ENCODE results near the gene FAU. TPM values are rescaled to one million over a fixed set of nuclear protein-coding genes. Genes with fewer than 3 reads are reported as not detected.

FAU gene
- total and polyA plus RNA-seq, 2 of the 13 experiments (the other 11 are each of a cell fraction or from before 2014, with no cell fraction given), result 374 to 869 TPM

DNA sequence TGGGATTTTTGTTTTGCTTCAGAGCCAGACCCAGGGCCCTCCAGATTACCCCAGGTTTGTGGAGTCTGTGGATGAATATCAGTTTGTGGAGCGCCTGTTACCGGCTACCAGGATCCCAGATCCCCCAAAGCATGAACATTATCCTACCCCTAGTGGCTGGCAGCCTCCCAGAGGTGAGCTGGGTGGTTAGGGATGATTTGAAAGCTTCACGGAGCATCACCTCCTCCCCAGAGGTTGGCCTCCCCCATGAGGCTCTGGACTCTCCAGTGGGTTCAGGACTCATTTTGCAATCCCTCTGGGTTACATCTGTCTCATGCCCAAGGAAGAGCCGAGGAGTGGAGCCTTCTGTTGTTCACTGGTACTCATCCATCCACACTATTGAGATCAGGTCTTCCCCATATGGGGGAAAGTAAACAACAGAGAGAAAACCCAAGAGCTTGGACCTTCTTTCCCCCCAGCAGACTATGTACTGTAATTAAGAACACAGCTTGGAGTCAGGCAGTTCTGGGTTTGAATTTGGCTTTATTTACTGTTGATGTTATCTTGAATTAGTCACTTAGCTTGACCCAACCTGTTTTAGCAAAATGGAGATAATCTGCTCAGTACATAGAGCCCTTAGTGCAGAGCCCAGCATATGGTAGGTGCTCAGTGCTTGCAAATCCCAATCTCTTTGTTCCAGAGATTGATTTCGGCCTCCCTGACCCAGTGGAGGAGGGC is 2.7 kb upstream of the FAU start:
- Histone ChIP-seq H3K9ac (ENCODE audit: insufficient read depth, low read depth, low read length) (no peak overlapping the region), H3K9me3 (ENCODE audit: low read length) (no peaks in the 10 kb centered on the region), H3K79me2 (ENCODE audit: insufficient read depth, low read length) (peaks cover 42% of the 10 kb centered on the region), H3K36me3 (replicated peaks in 1 of 2; ENCODE audit: control insufficient read depth in 1 of 2, insufficient read depth in 2 of 2, low read length in 2 of 2) (peaks cover 33 to 63% of the 10 kb centered on the region in 2 experiments), H3K27me3 (ENCODE audit: control insufficient read depth in 1 of 2, insufficient read depth in 2 of 2, low read length in 2 of 2) (no peaks in the 10 kb centered on the region; a peak in 1 of 5 replicates), H4K20me1 (ENCODE audit: insufficient read depth, low read length) (no peaks in the 10 kb centered on the region), H2AFZ (ENCODE audit: low read length) (no peak overlapping the region), H3K4me2 (ENCODE audit: low read depth, low read length) (no peak overlapping the region), H3K27ac (ENCODE audit: extremely low read length, insufficient read depth, low read length) (no peak overlapping the region), H3K4me1 (ENCODE audit: insufficient read depth, low read length) (peaks cover 37% of the 10 kb centered on the region), H3K4me3 (replicated peaks in 1 of 3; ENCODE audit: insufficient read depth in 1 of 3, low read depth in 2 of 3, low read length in 3 of 3) (no peak overlapping the region)
- ATAC-seq (no peak), FAIRE-seq (no peak), DNase-seq (ENCODE audit: low spot score) (no peak)
- in situ Hi-C loops (cut with HindIII; ENCODE audit: extremely low pct_ligation_motif_present, low pct_unique_long_range_greater_than_20kb) (no loop called here), intact Hi-C loops (cut with micrococcal nuclease; ENCODE audit: unreplicated experiment) (no loop called here)
- TF ChIP-seq, protein P1, sequence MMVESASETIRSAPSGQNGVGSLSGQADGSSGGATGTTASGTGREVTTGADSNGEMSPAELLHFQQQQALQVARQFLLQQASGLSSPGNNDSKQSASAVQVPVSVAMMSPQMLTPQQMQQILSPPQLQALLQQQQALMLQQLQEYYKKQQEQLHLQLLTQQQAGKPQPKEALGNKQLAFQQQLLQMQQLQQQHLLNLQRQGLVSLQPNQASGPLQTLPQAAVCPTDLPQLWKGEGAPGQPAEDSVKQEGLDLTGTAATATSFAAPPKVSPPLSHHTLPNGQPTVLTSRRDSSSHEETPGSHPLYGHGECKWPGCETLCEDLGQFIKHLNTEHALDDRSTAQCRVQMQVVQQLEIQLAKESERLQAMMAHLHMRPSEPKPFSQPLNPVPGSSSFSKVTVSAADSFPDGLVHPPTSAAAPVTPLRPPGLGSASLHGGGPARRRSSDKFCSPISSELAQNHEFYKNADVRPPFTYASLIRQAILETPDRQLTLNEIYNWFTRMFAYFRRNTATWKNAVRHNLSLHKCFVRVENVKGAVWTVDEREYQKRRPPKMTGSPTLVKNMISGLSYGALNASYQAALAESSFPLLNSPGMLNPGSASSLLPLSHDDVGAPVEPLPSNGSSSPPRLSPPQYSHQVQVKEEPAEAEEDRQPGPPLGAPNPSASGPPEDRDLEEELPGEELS (CRISPR knock-in tag; IDR thresholded peaks at IDR 0.05), result no peak
- TF ChIP-seq FOXP1 (IDR thresholded peaks at IDR 0.05) (no peak), FOXP1 (CRISPR knock-in tag; IDR thresholded peaks at IDR 0.05) (no peak), ZSCAN21 (CRISPR knock-in tag; IDR thresholded peaks at IDR 0.05; ENCODE audit: borderline replicate concordance) (no peak), MTF2 (CRISPR knock-in tag; IDR thresholded peaks at IDR 0.05; ENCODE audit: borderline replicate concordance) (no peak), MAF1 (CRISPR knock-in tag; IDR thresholded peaks at IDR 0.05; ENCODE audit: borderline replicate concordance) (no peak), PRMT3 (CRISPR knock-in tag; IDR thresholded peaks at IDR 0.05; ENCODE audit: borderline replicate concordance, low read depth) (no peak), RAD51 (IDR thresholded peaks at IDR 0.05; ENCODE audit: borderline replicate concordance) (no peak), ZNF788 (CRISPR knock-in tag; IDR thresholded peaks at IDR 0.05; ENCODE audit: borderline replicate concordance) (no peak), SMAD3 (CRISPR knock-in tag; IDR thresholded peaks at IDR 0.05) (no peak), TSC22D2 (CRISPR knock-in tag; IDR thresholded peaks at IDR 0.05; ENCODE audit: borderline replicate concordance) (no peak), ZNF530 (CRISPR knock-in tag; IDR thresholded peaks at IDR 0.05; ENCODE audit: low read depth) (no peak), ZNF382 (CRISPR knock-in tag; IDR thresholded peaks at IDR 0.05; ENCODE audit: borderline replicate concordance) (no peak)
- TF ChIP-seq, protein P2, sequence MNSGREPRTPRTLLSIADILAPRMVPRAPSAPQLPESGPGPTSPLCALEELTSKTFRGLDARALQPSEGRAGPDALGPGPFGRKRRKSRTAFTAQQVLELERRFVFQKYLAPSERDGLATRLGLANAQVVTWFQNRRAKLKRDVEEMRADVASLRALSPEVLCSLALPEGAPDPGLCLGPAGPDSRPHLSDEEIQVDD (CRISPR knock-in tag; IDR thresholded peaks at IDR 0.05; ENCODE audit: borderline replicate concordance), result no peak
- TF ChIP-seq, protein P3, sequence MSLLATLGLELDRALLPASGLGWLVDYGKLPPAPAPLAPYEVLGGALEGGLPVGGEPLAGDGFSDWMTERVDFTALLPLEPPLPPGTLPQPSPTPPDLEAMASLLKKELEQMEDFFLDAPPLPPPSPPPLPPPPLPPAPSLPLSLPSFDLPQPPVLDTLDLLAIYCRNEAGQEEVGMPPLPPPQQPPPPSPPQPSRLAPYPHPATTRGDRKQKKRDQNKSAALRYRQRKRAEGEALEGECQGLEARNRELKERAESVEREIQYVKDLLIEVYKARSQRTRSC (CRISPR knock-in tag; IDR thresholded peaks at IDR 0.05; ENCODE audit: low read depth), result no peak
- TF ChIP-seq, protein P4, sequence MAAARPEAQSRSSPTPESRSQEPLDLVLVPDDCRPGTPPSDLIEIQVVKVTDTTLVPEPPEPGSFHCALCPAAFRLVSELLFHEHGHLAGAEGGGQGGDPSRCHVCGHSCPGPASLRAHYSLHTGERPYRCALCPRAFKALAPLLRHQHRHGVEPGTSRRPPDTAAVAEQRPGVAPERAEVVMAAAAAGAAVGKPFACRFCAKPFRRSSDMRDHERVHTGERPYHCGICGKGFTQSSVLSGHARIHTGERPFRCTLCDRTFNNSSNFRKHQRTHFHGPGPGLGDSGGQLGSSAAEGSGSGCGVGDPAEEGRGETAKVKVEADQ (CRISPR knock-in tag; IDR thresholded peaks at IDR 0.05; ENCODE audit: borderline replicate concordance), result no peak
- ChIA-PET CTCF (ENCODE audit: low intra/inter-chr PET ratio, low total read pairs) (no interaction called here), POLR2A (interaction anchor here (1.0 to 4.7 kb wide), 2 partner anchors 11 to 57 kb away, joined by 3 to 105 read pairs; partner anchors contain the start of genes CAPN1 and SYVN1)
- no TSS peak for BruUV-seq (replicated peaks)
- WGBS (ENCODE audit: low lambda C conversion rate), result 94% methylated on average over 4 of the region's 5 CpGs

All from HepG2 (cell line).